H9 (cell line): ENCODE measurements around the gene BIN1. TPM values are rescaled to one million over a fixed set of nuclear protein-coding genes. Genes with fewer than 3 reads are reported as not detected.
A peak's percentile ranks its signal among the peaks of the same experiment; 100 is the strongest.

Source experiments
- DNase-seq: peaks from one replicate; pipeline ENCODE4 v3.0.0-alpha.2; 2017
- H2AFZ ChIP-seq: one replicate; pipeline ENCODE4 v1.6.1; 2013; ENCODE audit warnings: mild to moderate bottlenecking, low read length, control low read depth, moderate library complexity
- H2AK5ac ChIP-seq: 2 replicates; pipeline ENCODE4 v1.6.1; 2013; ENCODE audit warnings: low read length, control low read depth, mixed read lengths; ENCODE audit not compliant: insufficient read length
- H2BK120ac ChIP-seq: one replicate; pipeline ENCODE4 v1.6.1; 2013; ENCODE audit warnings: low read depth, mild to moderate bottlenecking, low read length, control low read depth, inconsistent platforms; ENCODE audit not compliant: poor library complexity, severe bottlenecking
- H2BK12ac ChIP-seq: 2 replicates; pipeline ENCODE4 v1.6.1; 2013; ENCODE audit warnings: low read length, control low read depth, mixed read lengths, low read depth; ENCODE audit not compliant: insufficient read length
- H2BK15ac ChIP-seq: 2 replicates; pipeline ENCODE4 v1.6.1; 2013; ENCODE audit warnings: low read depth, low read length, control low read depth
- H2BK20ac ChIP-seq: one replicate; pipeline ENCODE4 v1.6.1; 2013; ENCODE audit warnings: low read depth, mild to moderate bottlenecking, low read length, control low read depth, inconsistent platforms; ENCODE audit not compliant: poor library complexity, severe bottlenecking
- H2BK5ac ChIP-seq: 2 replicates; pipeline ENCODE4 v1.6.1; 2013; ENCODE audit warnings: low read length, control low read depth, mixed read lengths; ENCODE audit not compliant: insufficient read length
- H3K14ac ChIP-seq: 2 replicates; pipeline ENCODE4 v1.6.1; 2013; ENCODE audit warnings: low read length, control low read depth; ENCODE audit not compliant: insufficient read depth
- H3K18ac ChIP-seq: 2 replicates; pipeline ENCODE4 v1.6.1; 2013; ENCODE audit warnings: low read depth, mild to moderate bottlenecking, mixed read lengths, low read length, control low read depth; ENCODE audit not compliant: insufficient read length
- H3K23ac ChIP-seq: 2 replicates; pipeline ENCODE4 v1.6.1; 2013; ENCODE audit warnings: low read length, control low read depth, mixed read lengths, low read depth; ENCODE audit not compliant: insufficient read length
- H3K23me2 ChIP-seq: 2 replicates; pipeline ENCODE4 v1.6.1; 2013; ENCODE audit warnings: low read depth, mild to moderate bottlenecking, mixed read lengths, low read length, control low read depth; ENCODE audit not compliant: insufficient read length, poor library complexity, severe bottlenecking
- H3K27ac ChIP-seq: 2 replicates; pipeline ENCODE4 v1.5.1; 2013; ENCODE audit warnings: low read length, control low read depth, mixed read lengths, low read depth; ENCODE audit not compliant: insufficient read length
- H3K27me3 ChIP-seq: 2 replicates; pipeline ENCODE4 v1.6.1; 2013; ENCODE audit warnings: low read length, control low read depth, inconsistent platforms; ENCODE audit not compliant: insufficient read depth
- H3K4ac ChIP-seq: 2 replicates; pipeline ENCODE4 v1.6.1; 2013; ENCODE audit warnings: low read depth, mild to moderate bottlenecking, control low read depth, inconsistent platforms, low read length, moderate library complexity
- H3K4me1 ChIP-seq: 2 replicates; pipeline ENCODE4 v1.6.1; 2013; ENCODE audit warnings: low read length, control low read depth, inconsistent platforms; ENCODE audit not compliant: insufficient read depth
- H3K4me2 ChIP-seq: 2 replicates; pipeline ENCODE4 v1.6.1; 2013; ENCODE audit warnings: low read length, control low read depth, mixed read lengths; ENCODE audit not compliant: insufficient read length, insufficient read depth
- H3K56ac ChIP-seq: 2 replicates; pipeline ENCODE4 v1.6.1; 2013; ENCODE audit warnings: low read depth, mild to moderate bottlenecking, mixed read lengths, low read length, control low read depth; ENCODE audit not compliant: insufficient read length
- H3K79me1 ChIP-seq: 2 replicates; pipeline ENCODE4 v1.6.1; 2013; ENCODE audit warnings: low read depth, mild to moderate bottlenecking, moderate library complexity, low read length, control low read depth, inconsistent platforms; ENCODE audit not compliant: insufficient read depth, poor library complexity, severe bottlenecking
- H3K79me2 ChIP-seq: 2 replicates; pipeline ENCODE4 v1.6.1; 2013; ENCODE audit warnings: low read length, control low read depth, inconsistent platforms; ENCODE audit not compliant: insufficient read depth
- H3K9ac ChIP-seq: 2 replicates; pipeline ENCODE4 v1.6.1; 2013; ENCODE audit warnings: low read length, control low read depth, mixed read lengths; ENCODE audit not compliant: insufficient read length; ENCODE audit errors: extremely low read depth
- H3K9me3 ChIP-seq: one replicate; pipeline ENCODE4 v1.6.1; 2013; ENCODE audit warnings: low read depth, low read length, inconsistent platforms; ENCODE audit not compliant: control insufficient read depth
- H3T11ph ChIP-seq: one replicate; pipeline ENCODE4 v1.6.1; 2013; ENCODE audit warnings: mild to moderate bottlenecking, low read length, control low read depth, inconsistent platforms
- H4K20me1 ChIP-seq: one replicate; pipeline ENCODE4 v1.6.1; 2013; ENCODE audit not compliant: control insufficient read depth, insufficient read length, insufficient read depth
- H4K5ac ChIP-seq: 2 replicates; pipeline ENCODE4 v1.6.1; 2013; ENCODE audit warnings: low read depth, mild to moderate bottlenecking, mixed read lengths, low read length, control low read depth; ENCODE audit not compliant: insufficient read length
- H4K8ac ChIP-seq: replicated peaks from 2 replicates; pipeline ENCODE4 v1.6.1; 2013; ENCODE audit warnings: low read length, control low read depth, mixed read lengths, low read depth; ENCODE audit not compliant: insufficient read length
- H4K91ac ChIP-seq: 2 replicates; pipeline ENCODE4 v1.6.1; 2013; ENCODE audit warnings: low read depth, mild to moderate bottlenecking, moderate library complexity, mixed read lengths, low read length, control low read depth; ENCODE audit not compliant: insufficient read length
- H3K27ac Mint-ChIP-seq, 3 experiments: 2 replicates in 2 of 3; 3 replicates in 1 of 3; pipeline ENCODE4 v1.8.0; 2020 to 2021; ENCODE audit warnings: mixed read lengths in 3 of 3, mild to moderate bottlenecking in 1 of 3, moderate library complexity in 1 of 3
- H3K27me3 Mint-ChIP-seq: 2 replicates; pipeline ENCODE4 v1.8.0; 2021; ENCODE audit warnings: low read depth, mild to moderate bottlenecking, moderate library complexity, mixed read lengths
- H3K36me3 Mint-ChIP-seq, 3 experiments: 2 replicates in 2 of 3; 3 replicates in 1 of 3; pipeline ENCODE4 v1.8.0; 2020 to 2021; ENCODE audit warnings: low read depth in 3 of 3, mixed read lengths in 3 of 3; ENCODE audit not compliant: insufficient read depth in 1 of 3
- H3K4me1 Mint-ChIP-seq, 2 experiments: 2 replicates each; pipeline ENCODE4 v1.8.0; 2020; ENCODE audit warnings: mixed read lengths in 2 of 2
- H3K4me3 Mint-ChIP-seq, 2 experiments: 2 replicates in 1 of 2; 3 replicates in 1 of 2; pipeline ENCODE4 v1.8.0; 2020 to 2021; ENCODE audit warnings: mild to moderate bottlenecking in 2 of 2, mixed read lengths in 2 of 2, moderate library complexity in 1 of 2
- H3K9me3 Mint-ChIP-seq, 2 experiments: 2 replicates in 1 of 2; 3 replicates in 1 of 2; pipeline ENCODE4 v1.8.0; 2020; ENCODE audit warnings: mild to moderate bottlenecking in 2 of 2, mixed read lengths in 2 of 2, moderate library complexity in 1 of 2
- CTCF ChIP-seq: fragments of 200-600 bp; sonication (generic); conservative IDR thresholded peaks from 3 replicates; pipeline ENCODE4 v1.8.0; 2021; ENCODE audit warnings: antibody characterized with exemption, mild to moderate bottlenecking
- WGBS: extraction: QIAGEN DNeasy Blood & Tissue Kit; methylation state at CpG from one replicate; pipeline ENCODE4 v1.1.7; 2013; ENCODE audit warnings: missing lambda C conversion rate, low lambda C conversion rate, mixed read lengths; ENCODE audit not compliant: insufficient read length; ENCODE audit errors: extremely low coverage; 5-methylcytosine and 5-hydroxymethylcytosine counted together
- total RNA-seq: library from RNA; stranded (reverse); gene quantifications from 2 replicates; pipeline ENCODE4 v1.2.1, GENCODE V29; 2021

BIN1 gene
- total RNA-seq, 1 experiment from 2014 or later, result 32.0 TPM

DNA sequence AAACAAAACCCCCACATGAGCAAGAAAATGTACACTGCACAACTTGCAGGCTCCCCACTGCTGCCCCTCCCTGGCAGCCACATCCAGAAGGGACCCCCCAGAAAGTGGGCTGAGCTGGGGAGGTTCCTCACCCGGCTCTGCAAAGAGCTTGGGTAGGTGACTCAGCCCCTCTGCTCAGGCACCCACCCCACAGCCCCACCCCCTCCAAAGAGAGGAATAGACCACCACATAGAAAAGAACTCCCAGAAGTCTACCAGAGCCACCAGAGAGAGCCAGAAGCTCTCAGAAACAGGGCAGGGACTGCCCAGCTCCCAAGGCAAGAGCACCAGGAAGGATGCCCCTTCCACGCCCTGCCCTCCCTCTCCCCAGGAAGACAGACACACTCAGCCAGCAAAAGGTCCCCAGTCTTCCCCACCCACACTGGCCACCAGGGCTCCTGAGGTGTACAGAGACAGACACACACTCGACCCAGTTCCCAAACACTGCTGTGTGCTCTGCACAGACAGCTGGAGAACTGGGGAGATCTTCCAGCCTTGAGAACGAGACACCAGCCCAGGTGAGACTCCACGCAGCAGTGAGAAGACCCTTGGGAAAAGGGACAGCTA, 28.2 kb downstream of the BIN1 start:
- H3K4me1 ChIP-seq, result no peaks in the 10 kb centered on the region
- H2BK5ac ChIP-seq, result no peak overlapping the region
- H4K8ac ChIP-seq, result no peak overlapping the region
- no peak overlapping the region for H2BK120ac ChIP-seq
- DNase-seq, result no peak
- H3K4me1 Mint-ChIP-seq, result peaks cover 19 to 38% of the 10 kb centered on the region in 2 experiments
- no peaks in the 10 kb centered on the region for H4K20me1 ChIP-seq
- H3K9me3 ChIP-seq, result no peaks in the 10 kb centered on the region
- no peak overlapping the region for H4K91ac ChIP-seq
- no peaks in the 10 kb centered on the region for H3K79me1 ChIP-seq
- peaks cover 0 to 3% (median 0%) of the 10 kb centered on the region in 3 experiments; a peak in 2 of 7 replicates for H3K36me3 Mint-ChIP-seq
- no peaks in the 10 kb centered on the region for H3K27me3 Mint-ChIP-seq
- no peak overlapping the region for H3K14ac ChIP-seq
- no peaks in the 10 kb centered on the region for H3K23me2 ChIP-seq
- H2BK20ac ChIP-seq, result no peak overlapping the region
- no peak overlapping the region for H4K5ac ChIP-seq
- no peak overlapping the region for H2AK5ac ChIP-seq
- no peak overlapping the region for H3K56ac ChIP-seq
- no peak overlapping the region for H2BK12ac ChIP-seq
- no peaks in the 10 kb centered on the region for H3K27me3 ChIP-seq
- WGBS, result no CpG with 5 or more reads among the region's 5 CpGs
- no peak for TF ChIP-seq CTCF
- no peak overlapping the region for H3K18ac ChIP-seq
- peak overlapping the region in 2 of 3 experiments; percentile 56 to 91; a peak in 3 of 7 replicates for H3K27ac Mint-ChIP-seq
- no peak overlapping the region for H3T11ph ChIP-seq
- H2AFZ ChIP-seq, result no peak overlapping the region
- no peak overlapping the region for H2BK15ac ChIP-seq
- no peak overlapping the region for H3K23ac ChIP-seq
- H3K9me3 Mint-ChIP-seq, result no peaks in the 10 kb centered on the region; a peak in 1 of 5 replicates
- H3K4ac ChIP-seq, result no peak overlapping the region
- no peaks in the 10 kb centered on the region; the same call in 1 of the 2 replicates for H3K79me2 ChIP-seq
- no peak overlapping the region for H3K9ac ChIP-seq
- H3K4me2 ChIP-seq, result no peak overlapping the region
- H3K4me3 Mint-ChIP-seq, result no peak overlapping the region
- H3K27ac ChIP-seq, result no peak overlapping the region
